Eye (tissue), 1 donor: ENCODE data around the gene XAGE3.
"Not testable (repeated sequence)": the region's sequence is repeated elsewhere in the genome, so short reads cannot be mapped to it uniquely, and the experiment has no call there.

ENCODE experiments used
- DNase-seq: peaks from one replicate; pipeline ENCODE4 v3.0.0-alpha.2; 2015

Gene XAGE3, protein sequence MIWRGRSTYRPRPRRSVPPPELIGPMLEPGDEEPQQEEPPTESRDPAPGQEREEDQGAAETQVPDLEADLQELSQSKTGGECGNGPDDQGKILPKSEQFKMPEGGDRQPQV

DNA sequence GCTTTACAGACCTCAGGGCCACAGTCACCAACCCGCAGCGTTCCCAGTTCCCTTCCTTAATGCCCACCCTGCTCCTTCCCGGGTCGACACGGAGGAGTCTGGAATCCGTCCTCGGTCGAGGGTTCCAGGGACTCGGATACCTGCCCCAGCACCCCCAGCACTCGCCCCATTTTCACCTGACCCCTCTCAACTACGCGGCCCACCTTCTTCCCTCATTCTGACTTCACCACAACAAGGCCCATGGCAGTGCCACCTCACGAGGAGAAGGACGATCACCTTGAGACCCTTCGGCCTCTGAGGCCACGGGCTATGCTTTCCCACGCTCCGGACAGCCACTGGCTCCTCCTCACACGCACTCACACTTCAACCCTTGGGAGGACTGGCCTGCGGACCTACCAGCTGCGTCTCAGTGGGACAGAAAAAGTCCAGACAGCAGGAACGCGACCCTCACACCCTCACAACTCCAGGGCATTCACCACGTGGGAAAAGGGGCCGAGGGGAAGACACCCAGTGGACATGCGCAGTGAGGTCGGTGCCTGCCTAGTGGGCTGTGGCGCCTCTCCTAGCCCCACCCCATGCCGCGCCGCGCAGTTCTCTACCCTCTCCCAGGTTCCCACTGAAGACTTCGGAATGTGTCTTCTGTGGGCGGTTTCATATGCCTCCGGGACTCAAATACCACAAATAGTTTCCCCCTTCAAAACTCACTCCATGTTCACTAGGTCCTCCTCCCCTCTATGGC lies at the start of gene XAGE3:
TSS of gene XAGE3 (minus strand) at position 474 of the 739 bp plus-strand sequence. CDS start 950 bp downstream, outside the sequence.
- DNase-seq, result no peak

DNA sequence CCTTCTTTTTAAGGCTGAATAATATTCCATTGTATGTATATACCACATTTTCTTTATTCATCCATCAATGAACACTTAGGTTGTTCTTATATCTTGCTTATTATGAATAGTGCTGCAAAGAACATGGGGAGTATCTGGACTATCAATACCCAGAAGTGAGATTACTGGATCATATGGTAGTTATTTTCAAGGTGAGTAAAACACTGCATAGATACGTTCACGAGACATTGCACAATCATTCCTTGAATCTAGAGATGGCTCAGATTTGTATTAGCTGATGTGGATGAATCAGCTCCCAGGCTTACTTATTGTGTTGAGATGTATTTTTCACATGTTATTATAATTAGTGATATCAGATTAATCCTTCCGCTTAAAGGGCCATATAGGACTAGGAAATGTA lies 46.8 kb upstream of the XAGE3 start:
- not testable (repeated sequence) for DNase-seq

DNA sequence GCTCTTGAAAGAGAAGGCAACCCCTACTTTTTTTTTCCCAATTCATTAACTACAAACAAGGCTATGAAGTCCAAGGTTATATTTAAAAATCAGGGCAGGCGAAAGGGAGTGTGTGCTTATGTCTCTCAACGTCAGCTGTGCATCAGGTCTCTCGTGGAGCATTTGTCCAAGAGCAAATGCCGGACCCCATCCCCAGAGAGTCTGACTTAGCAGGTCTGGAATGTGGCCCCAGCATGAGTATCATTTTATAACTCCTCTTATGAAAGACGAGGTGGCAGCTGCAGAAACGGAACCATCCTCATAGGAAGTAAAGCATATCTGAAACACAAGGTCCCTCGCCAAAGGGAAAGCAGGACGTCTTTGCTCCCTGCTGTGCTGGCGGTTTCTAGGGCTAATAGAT lies 45.8 kb upstream of the XAGE3 start:
- not testable (repeated sequence) for DNase-seq

DNA sequence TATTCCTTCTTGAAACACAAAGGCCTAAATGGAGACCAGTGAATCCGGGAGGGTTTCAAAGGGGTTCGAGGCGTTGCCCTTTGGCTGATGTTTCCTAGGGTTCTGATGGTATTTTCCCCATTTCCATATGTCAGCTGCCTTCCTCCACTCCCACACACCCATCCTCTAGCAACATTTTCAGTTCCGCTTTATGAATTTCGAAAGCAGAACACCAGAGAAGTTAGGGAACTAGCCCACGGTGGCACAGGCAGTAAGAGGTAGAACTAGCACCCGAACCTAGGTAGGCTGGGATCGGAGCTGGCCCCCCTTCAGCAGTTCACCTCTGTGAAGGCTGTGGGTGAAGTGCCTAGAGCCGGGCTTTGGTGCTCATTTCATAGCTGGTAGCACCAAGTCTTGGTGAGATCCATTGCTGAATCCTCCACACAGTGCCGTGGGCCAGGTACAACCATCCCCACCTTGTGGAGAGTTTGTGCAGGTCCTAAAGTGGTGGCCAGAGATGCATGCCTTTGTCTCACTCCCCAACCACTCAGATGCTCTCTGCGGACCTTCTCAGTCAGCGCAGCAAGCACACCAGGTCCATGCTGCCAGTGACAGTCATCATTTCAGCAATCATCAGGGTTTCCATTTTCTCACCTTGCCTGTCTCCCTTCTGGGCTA lies 41.6 kb upstream of the XAGE3 start:
- not testable (repeated sequence) for DNase-seq

DNA sequence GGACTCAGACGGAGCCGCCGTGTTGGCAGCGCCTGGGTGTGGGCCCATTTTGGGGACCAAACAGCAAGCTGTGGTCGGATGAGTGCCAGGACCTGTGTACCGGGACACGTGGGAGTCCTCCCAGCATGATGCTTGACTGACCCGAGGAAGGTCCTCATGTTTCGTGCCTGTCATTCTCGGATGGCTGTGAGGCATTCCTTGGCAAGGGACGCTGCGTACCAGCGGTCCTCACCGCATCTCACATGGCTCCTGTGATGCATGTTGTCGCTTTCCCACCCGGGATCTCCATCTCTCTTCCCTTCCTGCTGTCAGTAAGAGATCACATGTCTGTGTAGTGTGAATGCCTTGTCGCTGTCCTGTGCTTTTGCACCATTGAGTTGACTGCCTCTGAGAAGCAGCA lies 40.0 kb upstream of the XAGE3 start:
- DNase-seq, result not testable (repeated sequence)

DNA sequence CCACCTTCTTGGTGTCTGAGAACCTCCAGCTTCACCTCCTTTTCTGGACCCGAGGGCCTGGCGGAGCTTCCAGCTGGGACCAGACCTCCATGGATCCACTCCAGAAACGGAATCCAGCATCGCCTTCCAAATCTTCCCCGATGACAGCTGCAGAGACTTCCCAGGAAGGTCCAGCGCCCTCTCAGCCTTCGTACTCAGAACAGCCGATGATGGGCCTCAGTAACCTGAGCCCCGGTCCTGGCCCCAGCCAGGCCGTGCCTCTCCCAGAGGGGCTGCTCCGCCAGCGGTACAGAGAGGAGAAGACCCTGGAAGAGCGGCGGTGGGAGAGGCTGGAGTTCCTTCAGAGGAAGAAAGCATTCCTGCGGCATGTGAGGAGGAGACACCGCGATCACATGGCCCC lies 39.3 kb upstream of the XAGE3 start:
- not testable (repeated sequence) for DNase-seq

DNA sequence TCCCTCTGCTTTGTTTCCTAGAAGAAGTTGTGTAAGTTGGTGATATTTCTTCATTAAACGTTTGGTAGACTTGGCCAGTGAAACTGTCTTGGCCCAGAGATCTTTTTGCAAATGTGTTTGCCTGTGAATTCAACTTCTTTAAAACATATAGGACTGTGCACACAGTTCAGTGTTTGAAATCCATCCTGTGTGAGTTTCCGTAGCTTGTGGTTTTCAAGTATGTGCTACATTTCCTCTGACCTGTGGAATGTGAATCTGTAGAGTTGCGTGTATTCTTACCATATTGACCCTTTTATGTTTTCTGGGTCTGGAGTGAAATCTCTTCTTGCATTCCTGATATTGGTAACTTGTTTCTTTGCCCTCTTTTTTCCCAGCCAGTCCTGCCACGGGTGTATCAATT lies 38.2 kb upstream of the XAGE3 start:
- not testable (repeated sequence) for DNase-seq

DNA sequence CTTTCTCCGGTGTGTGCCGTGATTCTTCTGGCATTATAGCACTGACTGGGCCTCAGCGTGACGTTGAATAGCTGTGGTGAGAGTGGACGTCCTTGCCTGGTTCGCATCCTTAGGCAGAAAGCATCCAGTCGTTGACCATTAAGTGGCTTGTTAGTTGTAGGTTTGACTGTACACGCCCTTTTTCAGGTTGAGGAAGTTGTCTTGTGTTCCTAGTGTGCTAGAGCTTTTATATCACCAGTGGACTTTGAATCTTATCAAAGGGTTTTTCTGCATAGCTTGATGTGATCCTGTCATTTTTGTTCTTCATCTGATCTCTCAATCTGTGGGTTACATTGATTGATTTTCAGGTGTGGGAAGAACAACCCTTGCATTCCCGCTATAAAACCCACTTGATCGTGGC lies 37.6 kb upstream of the XAGE3 start:
- DNase-seq, result not testable (repeated sequence)

DNA sequence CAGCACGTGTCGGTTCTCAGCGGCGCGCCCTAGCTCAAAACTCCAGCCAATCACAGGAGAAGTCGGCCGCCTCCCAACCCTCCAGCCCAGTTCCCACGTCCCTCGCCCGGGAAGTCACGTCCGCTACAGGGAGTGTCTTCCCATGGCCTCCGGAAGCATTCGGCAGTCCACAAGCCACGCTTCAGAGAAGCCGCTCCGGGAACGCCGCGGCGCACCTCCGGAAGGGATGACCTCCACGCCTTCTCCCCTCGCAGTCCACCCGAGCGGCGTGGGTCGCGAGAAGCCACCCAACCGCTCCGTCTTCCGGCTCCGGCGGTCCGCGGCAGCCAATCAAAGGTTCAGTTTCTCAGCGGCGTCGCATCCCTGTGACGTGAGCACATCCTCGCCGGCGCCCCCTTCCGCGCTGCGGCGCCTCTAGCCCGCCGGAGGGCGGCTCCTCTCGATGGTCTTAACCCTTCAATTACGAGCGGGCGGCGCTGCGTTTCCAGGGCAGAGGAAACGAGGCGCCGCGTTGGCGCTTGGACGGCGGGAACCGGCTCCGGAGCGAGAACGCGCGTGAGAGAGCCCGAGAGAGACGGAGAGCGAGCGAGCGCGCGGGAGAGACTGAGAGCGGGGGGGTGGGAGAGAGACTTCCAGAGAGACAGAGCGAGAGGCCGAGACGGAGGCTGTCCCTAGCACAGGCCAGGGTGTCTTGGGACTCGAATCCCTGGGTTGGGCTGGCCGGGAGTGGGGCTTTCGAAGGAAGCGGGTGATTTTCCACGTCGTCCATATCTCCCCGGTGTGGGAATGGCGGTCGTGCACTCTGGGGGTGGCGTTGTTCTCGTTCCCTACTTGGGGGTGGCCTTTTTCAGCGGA lies 29.2 kb upstream of the XAGE3 start, which contains the start of gene FAM156B:
TSS of gene FAM156B (plus strand) at position 476 of the 855 bp plus-strand sequence. CDS start 9,896 bp downstream, outside the sequence.
- not testable (repeated sequence) for DNase-seq

DNA sequence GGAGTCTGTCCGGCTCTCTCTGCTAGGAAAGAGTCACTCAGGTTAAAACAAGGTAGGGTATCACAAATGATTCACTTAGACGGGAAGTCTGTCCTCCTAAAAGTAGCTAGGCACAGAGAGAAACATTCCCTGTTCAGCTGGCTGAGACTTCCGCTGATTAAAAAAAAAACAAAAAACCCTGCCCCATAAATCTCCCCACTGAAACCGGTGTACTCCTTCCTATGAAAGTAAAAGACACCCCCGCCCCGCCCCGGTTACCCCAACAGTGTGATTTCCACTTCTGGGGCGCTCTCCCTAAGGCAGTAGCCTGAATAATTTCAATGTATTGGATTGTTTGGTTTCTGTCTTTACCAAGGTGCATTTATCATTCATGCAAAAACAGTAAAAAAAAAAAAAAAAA lies 28.6 kb upstream of the XAGE3 start:
- DNase-seq, result not testable (repeated sequence)

DNA sequence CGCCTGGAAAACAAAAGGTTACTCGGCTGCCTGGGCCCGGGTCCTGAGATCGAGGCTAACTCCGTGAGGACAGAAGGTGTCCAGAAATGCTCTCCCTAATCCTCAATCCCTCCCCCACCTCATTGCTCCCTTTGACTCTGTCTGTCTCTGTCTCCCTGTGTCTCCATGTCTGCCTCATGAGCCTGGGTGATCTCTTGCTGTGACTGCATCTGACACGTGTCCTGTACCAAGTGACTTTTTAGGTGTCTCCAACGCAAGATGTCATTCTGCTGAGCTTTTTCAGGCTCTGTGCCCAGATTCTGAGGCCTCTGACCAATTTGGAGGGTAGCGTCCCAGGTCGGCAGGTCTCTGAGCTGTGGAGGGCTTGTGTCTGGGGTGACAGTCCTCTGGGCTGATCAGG lies 20.2 kb upstream of the XAGE3 start:
- not testable (repeated sequence) for DNase-seq

DNA sequence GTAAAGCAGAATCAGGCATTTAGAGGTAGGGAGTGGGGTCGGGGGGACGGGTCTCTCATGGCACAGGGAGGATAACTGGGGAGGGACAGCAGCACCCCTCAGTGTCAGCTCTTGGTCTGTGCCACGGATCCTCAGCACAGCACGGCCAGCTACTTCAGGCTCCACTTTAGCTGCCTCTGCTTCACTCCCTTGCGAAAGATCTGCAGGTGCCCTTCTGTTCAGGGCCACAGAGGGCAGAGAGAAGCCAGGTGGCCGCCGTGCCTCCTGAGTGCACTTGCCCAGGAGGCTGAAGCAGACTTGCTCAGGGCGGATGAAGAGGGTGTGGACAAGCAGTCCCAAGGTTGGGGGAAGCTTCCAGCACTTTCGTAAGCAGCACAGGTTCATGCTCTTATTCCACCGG lies 19.6 kb upstream of the XAGE3 start:
- not testable (repeated sequence) for DNase-seq

DNA sequence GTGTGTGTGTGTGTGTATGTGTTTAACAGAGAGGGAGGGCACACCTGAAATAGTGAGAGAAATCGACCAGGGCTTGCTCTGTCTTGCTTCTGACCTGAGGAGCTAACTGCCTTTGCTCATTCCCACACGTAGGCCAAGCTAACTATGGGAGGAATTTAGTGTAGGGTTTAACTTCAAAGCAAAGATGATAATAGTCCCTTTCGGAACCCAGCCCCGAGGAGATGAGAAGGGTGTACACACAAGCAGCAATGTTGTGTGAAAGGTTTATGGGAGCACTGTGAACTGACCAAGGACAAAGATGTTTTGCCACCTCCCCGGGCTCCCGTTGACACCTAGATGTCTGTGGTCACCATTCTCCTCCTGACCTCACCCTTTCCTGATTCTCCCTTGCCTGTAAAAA lies 8.5 kb upstream of the XAGE3 start:
- not testable (repeated sequence) for DNase-seq

DNA sequence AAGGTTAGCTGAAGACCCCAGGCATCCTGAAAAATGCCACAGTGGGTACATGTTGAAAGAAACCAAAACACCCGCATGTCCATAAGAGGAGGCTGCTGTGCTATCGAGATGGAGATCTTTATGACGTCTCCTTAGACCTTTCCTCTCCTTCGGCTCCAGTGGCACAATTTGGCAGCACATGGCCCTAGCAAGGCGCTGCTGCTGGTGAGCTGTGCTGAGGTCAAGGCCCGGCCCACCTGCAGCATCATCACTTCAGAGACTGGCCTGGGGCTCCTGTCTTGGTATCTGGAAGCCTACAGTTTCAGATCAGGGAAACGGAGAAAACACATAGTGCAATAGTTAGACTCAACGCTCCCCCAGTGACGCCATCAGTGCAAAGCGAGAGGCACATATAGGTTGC lies 7.6 kb upstream of the XAGE3 start:
- DNase-seq, result not testable (repeated sequence)

DNA sequence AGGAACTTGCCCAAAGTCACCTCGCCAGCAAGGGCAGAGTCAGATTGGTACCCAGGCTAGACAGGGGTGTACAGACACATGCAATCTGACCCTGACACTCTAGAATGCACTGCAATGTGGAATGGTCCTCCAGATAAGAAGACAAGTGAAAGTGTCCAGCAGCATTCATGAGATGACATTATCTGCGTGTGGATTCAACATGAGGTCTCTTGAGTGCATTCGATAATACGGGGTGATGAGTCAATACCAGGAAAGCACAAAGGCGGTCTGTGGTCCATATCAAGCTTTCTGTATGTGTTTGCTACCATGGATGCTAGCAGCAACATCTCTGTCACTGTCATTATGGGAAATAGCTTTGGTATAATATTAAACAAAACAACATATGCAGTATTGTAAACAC lies 6.8 kb upstream of the XAGE3 start:
- DNase-seq, result no peak

DNA sequence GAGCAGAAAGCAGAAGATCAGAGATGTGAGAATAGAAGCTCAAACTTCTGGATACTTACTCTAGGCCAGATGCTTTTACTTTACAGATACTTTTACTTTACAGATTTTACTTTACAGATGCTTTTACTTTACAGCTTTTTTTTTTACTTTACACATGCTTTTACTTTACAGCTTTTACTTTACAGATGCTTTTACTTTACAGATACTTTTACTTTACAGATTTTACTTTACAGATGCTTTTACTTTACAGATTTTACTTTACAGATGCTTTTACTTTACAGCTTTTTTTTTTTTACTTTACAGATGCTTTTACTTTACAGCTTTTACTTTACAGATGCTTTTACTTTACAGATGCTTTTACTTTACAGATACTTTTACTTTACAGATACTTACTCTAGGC lies 5.9 kb upstream of the XAGE3 start:
- DNase-seq, result not testable (repeated sequence)

DNA sequence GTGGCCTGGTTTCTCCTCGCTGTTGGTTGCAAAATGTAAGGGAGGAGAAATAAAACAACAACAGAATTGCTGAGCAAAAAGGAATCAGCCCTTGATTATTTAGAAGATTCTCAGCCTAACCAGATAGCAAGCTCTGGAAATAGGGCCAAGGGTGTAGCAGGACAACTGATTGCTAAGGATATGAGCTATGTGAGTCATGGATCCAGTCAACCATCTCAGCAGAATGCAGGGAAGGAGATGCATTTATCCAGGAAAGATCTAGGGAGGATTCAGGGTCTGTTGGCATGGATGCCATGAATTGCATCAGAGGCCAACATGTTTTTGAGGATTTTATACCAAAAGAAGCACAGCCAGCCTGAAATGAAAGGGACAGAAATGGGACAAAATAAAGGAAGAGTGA lies 2.2 kb upstream of the XAGE3 start:
- DNase-seq, result no peak

DNA sequence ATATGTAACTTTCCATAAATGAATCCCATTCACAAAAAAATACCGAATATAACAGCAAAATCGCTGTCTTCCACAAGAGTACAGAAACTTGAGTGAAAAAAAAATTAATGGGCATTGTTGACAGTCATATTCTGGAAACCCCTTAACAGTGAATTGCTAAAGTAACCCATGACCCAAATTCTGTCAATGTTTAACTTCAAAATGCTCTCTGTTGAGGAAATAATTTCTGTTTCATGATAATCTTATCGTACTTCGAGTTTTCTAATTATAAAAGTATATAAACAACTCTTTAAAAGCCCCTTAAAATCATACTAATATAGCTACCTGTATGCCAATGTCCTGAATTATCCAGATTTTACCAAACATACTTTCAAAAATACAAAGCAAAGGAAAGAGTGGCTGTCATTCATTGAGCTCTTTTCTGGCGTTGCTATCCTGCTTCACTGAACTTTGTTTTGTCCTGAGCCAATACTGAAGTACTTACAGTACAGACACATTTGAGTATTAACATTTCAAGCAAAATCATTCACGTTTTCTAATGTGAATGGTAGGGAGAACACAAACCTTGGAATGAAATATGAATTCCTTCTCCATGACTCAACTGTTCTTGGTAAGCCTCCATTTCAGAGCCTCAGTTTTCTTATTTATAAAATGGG lies 2.4 kb downstream of the XAGE3 start:
- DNase-seq, result no peak

DNA sequence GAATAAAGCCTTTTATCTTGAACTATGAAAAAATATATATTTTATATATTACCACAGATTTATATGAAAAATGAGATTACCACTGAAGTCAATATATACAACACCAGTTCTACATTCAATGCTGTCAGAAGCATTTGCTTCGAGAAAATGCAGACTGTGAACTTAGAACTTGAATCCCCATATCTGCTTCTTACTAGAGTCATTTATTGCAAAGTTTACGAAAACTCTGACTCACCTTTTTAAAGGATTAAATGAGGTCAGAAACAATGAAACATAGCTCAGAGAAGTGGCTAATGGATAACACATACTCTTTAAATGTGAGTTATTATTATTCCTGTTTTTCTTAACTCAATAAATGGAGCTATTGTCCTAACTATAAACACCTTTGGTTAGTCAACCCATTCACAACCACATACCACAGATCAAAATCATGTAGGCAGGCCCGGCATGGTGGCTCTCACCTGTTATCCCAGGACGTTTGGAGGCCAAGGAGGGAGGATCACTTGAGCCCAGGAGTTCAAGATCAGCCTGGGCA lies 10.8 kb downstream of the XAGE3 start:
- DNase-seq, result not testable (repeated sequence)

DNA sequence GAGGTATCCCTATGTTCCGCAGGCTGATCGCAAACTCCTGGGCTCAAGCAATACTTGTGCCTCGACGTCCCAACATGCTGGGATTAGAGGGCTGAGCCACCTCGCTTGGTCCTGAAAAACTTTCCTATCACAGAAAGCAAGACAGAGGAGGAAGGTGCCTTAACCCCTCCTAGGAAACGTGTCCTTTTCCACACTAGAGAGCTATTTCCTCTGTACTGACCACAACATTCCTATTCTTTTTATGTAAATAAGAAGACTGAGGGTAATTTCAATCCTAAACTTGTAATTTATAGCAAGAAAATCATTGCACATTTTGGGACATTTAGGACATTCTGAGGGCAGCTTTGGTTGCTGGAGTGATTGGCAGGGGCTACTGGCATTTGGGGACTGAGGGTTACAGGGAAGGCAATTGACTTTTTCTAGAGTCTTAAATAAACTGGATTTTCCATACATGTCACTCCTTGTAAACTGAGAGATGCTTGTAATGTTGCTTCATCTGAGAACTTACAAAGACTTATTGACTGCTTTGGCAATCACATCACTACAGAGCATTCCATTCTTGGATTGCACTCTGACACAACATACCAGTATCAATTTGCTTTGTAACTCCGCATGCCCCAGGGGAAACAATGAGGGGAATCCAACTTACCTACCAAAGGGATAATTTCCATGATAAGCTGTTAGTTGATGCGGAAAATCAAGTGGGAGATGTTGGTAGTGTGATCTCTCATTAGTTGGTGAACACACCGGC lies 15.6 kb downstream of the XAGE3 start:
- DNase-seq, result no peak

DNA sequence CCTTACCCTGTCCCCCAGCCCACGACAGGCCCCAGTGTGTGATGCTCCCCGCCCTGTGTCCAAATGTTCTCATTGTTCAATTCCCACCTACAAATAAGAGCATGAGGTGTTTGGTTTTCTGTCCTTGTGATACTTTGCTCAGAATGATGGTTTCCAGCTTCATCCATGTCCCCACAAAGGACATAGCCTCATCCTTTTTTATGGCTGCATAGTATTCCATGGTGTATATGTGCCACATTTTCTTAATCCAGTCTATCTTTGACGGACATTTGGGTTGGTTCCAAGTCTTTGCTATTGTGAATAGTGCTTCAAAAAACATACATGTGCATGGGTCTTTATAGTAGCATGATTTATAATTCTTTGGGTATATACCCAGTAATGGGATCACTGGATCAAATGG lies 24.3 kb downstream of the XAGE3 start:
- not testable (repeated sequence) for DNase-seq
